Upper lobe of left lung (tissue), 6 donors: ENCODE measurements around the gene WNT11. TPM values are rescaled to one million over a fixed set of nuclear protein-coding genes. Genes with fewer than 3 reads are reported as not detected.

Experiments used
- ATAC-seq, 2 donors: fragments of 200-7000 bp; cut with Tn5 transposase; one replicate each; pipeline ENCODE4 v1.9.1; 2022; ENCODE audit warnings: mild to moderate bottlenecking in 2 of 2, moderate library complexity in 2 of 2; ENCODE audit not compliant: low FRiP score in 2 of 2
- DNase-seq, 2 donors: peaks; one replicate each; pipeline ENCODE4 v3.0.0-alpha.2; 2019 to 2020
- H3K27ac ChIP-seq, 4 donors: fragments of 200-600 bp; sonication (generic); one replicate each; pipeline ENCODE4 v1.5.1; 2016 to 2019
- H3K27me3 ChIP-seq, 4 donors: fragments of 200-600 bp; sonication (generic); one replicate each; pipeline ENCODE4 v1.5.1; 2017 to 2019
- H3K36me3 ChIP-seq, 4 donors: fragments of 200-600 bp; sonication (generic); one replicate each; pipeline ENCODE4 v1.5.1; 2016 to 2019
- H3K4me1 ChIP-seq, 4 donors: fragments of 200-600 bp; sonication (generic); one replicate each; pipeline ENCODE4 v1.5.1; 2018 to 2019
- H3K4me3 ChIP-seq, 4 donors: fragments of 200-600 bp; sonication (generic); one replicate each; pipeline ENCODE4 v1.5.1; 2017 to 2019; ENCODE audit warnings: mild to moderate bottlenecking in 2 of 4, moderate library complexity in 1 of 4
- H3K9me3 ChIP-seq, 4 donors: fragments of 200-600 bp; sonication (generic); one replicate each; pipeline ENCODE4 v1.5.1; 2018 to 2019
- EP300 ChIP-seq, 4 donors: sonication (generic); formaldehyde crosslinking; IDR thresholded peaks; one replicate each; pipeline ENCODE4 v1.5.1; 2017; ENCODE audit warnings: antibody characterized with exemption in 4 of 4, control low read depth in 2 of 4
- POLR2A ChIP-seq, 4 donors: fragments of 450-650 bp; IDR thresholded peaks; one replicate each; pipeline ENCODE4 v1.5.1; 2016 to 2017; ENCODE audit warnings: antibody characterized with exemption in 4 of 4, mild to moderate bottlenecking in 2 of 4
- POLR2AphosphoS5 ChIP-seq, 2 donors: sonication (generic); formaldehyde crosslinking; IDR thresholded peaks; one replicate each; pipeline ENCODE4 v1.5.1; 2017; ENCODE audit warnings: antibody characterized with exemption in 2 of 2
- WGBS, 2 donors: methylation state at CpG; one replicate each; pipeline ENCODE4 v1.1.5; 2017 to 2018; 5-methylcytosine and 5-hydroxymethylcytosine counted together
- total RNA-seq, 6 donors: library from RNA; depleted of rRNA in 4 of 6; stranded (reverse); fragments of >200 nt in 4 of 6; gene quantifications; one replicate each; pipeline versions ENCODE4 v1.1.0 to v1.2.1, GENCODE V29; 2016 to 2021
- TF ChIP-seq, protein P1 (sequence below), 6 experiments: fragments of 450-650 bp in 4 of 6; fragments of 200-600 bp in 2 of 6; sonication (generic) in 2 of 6; IDR thresholded peaks; one replicate each; pipeline ENCODE4 v1.5.1; 2016 to 2019; ENCODE audit warnings: antibody characterized with exemption in 6 of 6
- donor health status: DM: no; HTN: no; CAD: no; lungs with moderate emphysema.
- donor health status: DM: no; HTN: yes; CAD: no; lungs with severe emphysema.

The WNT11 gene
- total RNA-seq, 6 donors from 2014 or later = 1.7 to 12.9 (median 4.1) TPM

GRCh38 chr11:76197332-76197731, 9.0 kb downstream of the WNT11 start:
- no peaks in the 10 kb centered on the region for H3K9me3 ChIP-seq
- H3K27me3 ChIP-seq = no peaks in the 10 kb centered on the region
- ATAC-seq (no peak), DNase-seq (no peak)
- TF ChIP-seq EP300 (IDR thresholded peaks at IDR 0.05) = no peak
- TF ChIP-seq, protein P1, sequence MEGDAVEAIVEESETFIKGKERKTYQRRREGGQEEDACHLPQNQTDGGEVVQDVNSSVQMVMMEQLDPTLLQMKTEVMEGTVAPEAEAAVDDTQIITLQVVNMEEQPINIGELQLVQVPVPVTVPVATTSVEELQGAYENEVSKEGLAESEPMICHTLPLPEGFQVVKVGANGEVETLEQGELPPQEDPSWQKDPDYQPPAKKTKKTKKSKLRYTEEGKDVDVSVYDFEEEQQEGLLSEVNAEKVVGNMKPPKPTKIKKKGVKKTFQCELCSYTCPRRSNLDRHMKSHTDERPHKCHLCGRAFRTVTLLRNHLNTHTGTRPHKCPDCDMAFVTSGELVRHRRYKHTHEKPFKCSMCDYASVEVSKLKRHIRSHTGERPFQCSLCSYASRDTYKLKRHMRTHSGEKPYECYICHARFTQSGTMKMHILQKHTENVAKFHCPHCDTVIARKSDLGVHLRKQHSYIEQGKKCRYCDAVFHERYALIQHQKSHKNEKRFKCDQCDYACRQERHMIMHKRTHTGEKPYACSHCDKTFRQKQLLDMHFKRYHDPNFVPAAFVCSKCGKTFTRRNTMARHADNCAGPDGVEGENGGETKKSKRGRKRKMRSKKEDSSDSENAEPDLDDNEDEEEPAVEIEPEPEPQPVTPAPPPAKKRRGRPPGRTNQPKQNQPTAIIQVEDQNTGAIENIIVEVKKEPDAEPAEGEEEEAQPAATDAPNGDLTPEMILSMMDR (IDR thresholded peaks at IDR 0.05) = no peak
- no peak for TF ChIP-seq POLR2A (IDR thresholded peaks at IDR 0.05)
- TF ChIP-seq POLR2AphosphoS5 (IDR thresholded peaks at IDR 0.05) = no peak
- H3K4me1 ChIP-seq = no peaks in the 10 kb centered on the region
- H3K36me3 ChIP-seq = no peaks in the 10 kb centered on the region
- WGBS, 2 donors = 74 to 79% methylated on average over 5 to 6 of the region's 6 CpGs
- H3K4me3 ChIP-seq = no peak overlapping the region
- no peak overlapping the region for H3K27ac ChIP-seq

DNA sequence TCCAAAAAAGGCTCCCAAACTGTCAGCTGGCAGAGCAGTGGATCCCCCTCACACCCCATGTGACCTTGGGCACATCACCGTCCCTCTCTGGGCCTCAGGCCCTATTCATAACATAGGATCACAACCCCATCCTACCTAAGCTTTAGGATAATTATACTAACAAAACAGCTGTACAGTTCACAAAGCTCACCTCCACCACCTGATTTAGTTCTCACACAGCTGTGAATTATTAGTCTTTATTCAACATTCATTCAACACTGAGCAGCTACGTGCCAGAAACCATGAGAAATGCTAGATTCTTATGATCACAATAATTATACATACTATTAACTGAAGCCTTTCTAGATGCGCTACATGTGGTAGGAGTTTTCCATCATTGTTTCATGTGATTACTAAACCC, 9.5 kb downstream of the WNT11 start:
- WGBS, 2 donors = 95 to 97% methylated on average over 3 of the region's 3 CpGs
- H3K36me3 ChIP-seq = no peaks in the 10 kb centered on the region
- H3K27ac ChIP-seq = no peak overlapping the region
- no peak overlapping the region for H3K4me3 ChIP-seq
- DNase-seq (no peak), ATAC-seq (no peak)
- TF ChIP-seq, protein P1 (IDR thresholded peaks at IDR 0.05) = no peak
- no peak for TF ChIP-seq POLR2A (IDR thresholded peaks at IDR 0.05)
- TF ChIP-seq EP300 (IDR thresholded peaks at IDR 0.05) = no peak
- TF ChIP-seq POLR2AphosphoS5 (IDR thresholded peaks at IDR 0.05) = no peak
- no peaks in the 10 kb centered on the region for H3K9me3 ChIP-seq
- H3K4me1 ChIP-seq = no peaks in the 10 kb centered on the region
- no peaks in the 10 kb centered on the region for H3K27me3 ChIP-seq

- H3K4me3 ChIP-seq = no peak overlapping the region
- no peak overlapping the region for H3K27ac ChIP-seq
- peaks cover 0 to 7% (median 2%) of the 10 kb centered on the region in 4 donors for H3K4me1 ChIP-seq
- TF ChIP-seq EP300 (IDR thresholded peaks at IDR 0.05) (no peak), POLR2AphosphoS5 (IDR thresholded peaks at IDR 0.05) (no peak), POLR2A (IDR thresholded peaks at IDR 0.05) (no peak)
- TF ChIP-seq, protein P1 (IDR thresholded peaks at IDR 0.05) = no peak
- no peaks in the 10 kb centered on the region for H3K9me3 ChIP-seq
- DNase-seq = no peak
- H3K36me3 ChIP-seq = no peaks in the 10 kb centered on the region
- no peak for ATAC-seq
- H3K27me3 ChIP-seq = no peaks in the 10 kb centered on the region
- WGBS, 2 donors = 82 to 90% methylated on average over 17 to 21 of the region's 21 CpGs
Observed at GRCh38 chr11:76194872-76195668, 11.2 kb downstream of the WNT11 start.

DNA sequence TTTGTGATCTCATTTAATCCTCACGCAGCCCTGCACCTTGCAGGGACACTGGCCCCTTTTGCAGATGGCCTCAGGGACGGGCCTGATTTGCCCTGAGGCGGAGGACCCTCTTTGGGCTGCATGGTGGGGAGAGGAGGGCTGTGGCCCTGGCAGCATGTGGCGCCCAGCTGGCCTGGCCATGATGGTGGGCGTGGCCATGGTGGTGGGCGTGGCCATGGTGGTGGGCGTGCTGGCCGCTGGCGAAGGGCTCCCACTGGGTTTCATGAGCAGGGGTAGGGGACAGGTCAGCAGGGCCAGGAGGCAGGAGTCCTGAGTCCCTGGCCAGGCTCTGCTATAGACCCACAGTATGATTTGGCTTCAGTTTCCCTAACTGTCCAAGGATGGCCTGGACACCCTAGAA, 13.1 kb downstream of the WNT11 start:
- no peaks in the 10 kb centered on the region for H3K9me3 ChIP-seq
- H3K4me1 ChIP-seq = peaks cover 0 to 7% (median 2%) of the 10 kb centered on the region in 4 donors
- no peak overlapping the region for H3K4me3 ChIP-seq
- H3K27me3 ChIP-seq = no peaks in the 10 kb centered on the region
- 94% methylated on average over 3 of the region's 9 CpGs; no CpG with 5 or more reads in 1 of the 2 donors for WGBS, 2 donors
- ATAC-seq (no peak), DNase-seq (no peak)
- no peak overlapping the region for H3K27ac ChIP-seq
- no peaks in the 10 kb centered on the region for H3K36me3 ChIP-seq
- TF ChIP-seq POLR2A (IDR thresholded peaks at IDR 0.05) (no peak), EP300 (IDR thresholded peaks at IDR 0.05) (no peak), POLR2AphosphoS5 (IDR thresholded peaks at IDR 0.05) (no peak)
- TF ChIP-seq, protein P1 (IDR thresholded peaks at IDR 0.05) = no peak
